Uterus (tissue), 2 donors: ENCODE results near the gene GTSE1.

Experiments used
- CTCF ChIP-seq, 4 experiments: fragments of 200-600 bp in 2 of 4; fragments of 450-650 bp in 2 of 4; sonication (generic) in 2 of 4; IDR thresholded peaks; one replicate each; pipeline ENCODE4 v1.5.1; 2016 to 2019; ENCODE audit warnings: antibody characterized with exemption in 4 of 4, mild to moderate bottlenecking in 2 of 4, moderate library complexity in 1 of 4
- POLR2A ChIP-seq, 2 donors: fragments of 450-650 bp; IDR thresholded peaks; one replicate each; pipeline ENCODE4 v1.6.1; 2016; ENCODE audit warnings: antibody characterized with exemption in 2 of 2, mild to moderate bottlenecking in 1 of 2, moderate library complexity in 1 of 2

GRCh38 chr22:46377525-46378425, 81.1 kb downstream of the GTSE1 start:
- TF ChIP-seq CTCF (IDR thresholded peaks at IDR 0.05) (no peak), POLR2A (IDR thresholded peaks at IDR 0.05) (no peak)
